Measurements from ENCODE around the gene CARD9. TPM values are rescaled to one million over a fixed set of nuclear protein-coding genes. Genes with fewer than 3 reads are reported as not detected.

The CARD9 gene
- total RNA-seq, 1 donor from 2014 or later, result 1.5 TPM

DNA sequence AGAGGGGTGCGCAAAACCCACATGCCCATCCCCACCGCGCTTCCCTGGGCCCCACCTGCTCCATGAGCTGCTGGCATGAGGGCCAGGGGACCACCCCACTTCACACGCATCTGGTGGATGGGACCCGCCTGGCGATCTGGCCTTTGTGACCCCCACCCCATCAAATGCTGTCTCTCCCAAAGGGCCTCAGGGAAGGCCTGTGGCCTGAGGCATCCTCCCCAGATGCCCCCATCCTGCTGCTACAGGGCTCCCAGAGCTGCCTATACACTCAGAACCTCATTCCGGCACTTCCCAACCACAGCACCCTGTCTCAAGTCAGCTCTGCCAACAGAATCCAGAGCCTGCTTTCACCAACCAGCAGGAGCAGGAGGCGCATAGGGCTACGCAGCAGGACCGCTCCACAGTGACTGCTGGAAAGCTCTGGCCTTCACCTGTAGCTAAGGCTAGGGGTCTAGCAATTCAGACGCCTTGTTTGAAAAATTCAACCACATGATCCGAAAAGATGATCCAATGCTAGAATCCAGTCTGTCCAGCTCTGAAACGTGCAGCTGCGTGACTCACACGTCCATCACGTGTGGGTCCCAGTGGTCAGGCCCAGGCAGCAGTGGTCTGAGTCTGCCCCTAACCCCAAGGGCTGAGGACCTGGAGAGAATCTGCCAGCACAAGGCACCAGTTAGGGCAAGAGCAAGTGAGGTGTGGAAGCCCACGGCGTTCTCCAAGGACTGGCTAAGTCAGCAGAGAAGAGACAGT, 27.9 kb upstream of the CARD9 start:
- DNase-seq (ENCODE audit: low read depth), result no peak

DNA sequence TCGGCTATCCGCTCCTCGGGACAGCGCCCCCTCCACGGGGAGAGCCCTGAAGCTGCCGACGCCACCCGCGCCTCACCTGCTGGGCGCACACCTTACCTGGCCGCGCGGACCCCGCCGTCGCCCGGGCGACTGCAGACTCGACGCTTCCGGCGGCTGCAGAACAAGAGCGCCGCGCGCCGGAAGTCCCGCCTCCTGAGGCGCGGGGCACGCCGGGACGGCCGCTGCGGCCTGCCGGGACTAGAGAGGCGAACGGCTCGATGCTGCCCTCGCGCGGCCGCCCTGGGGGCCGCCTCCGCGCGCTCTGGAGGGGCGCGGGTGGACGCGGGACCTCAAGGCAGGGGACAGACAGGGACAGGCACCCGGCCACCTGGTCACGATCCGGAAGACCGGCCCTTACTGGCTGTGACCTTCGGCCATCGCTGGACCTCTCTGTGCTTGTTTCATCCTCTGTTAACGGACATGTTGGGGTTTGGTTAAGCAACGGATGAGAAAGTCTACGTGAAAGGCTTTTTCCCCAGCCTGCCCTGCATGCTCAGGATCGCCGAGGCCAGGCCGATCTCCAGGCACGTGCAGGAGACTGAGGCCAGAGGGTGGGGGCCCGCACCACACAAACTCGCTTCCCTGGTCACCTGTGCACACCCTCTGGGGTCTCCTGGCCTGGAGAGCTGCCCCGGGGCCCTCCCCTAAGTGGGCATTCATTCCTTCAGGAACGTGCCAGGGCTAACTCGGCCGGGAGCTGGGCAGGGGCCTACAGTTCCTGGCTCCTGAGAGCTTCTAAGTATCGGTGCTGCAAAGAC, 26.8 kb upstream of the CARD9 start, which contains the start of gene SNAPC4:
SNAPC4 (minus strand) TSS at position 133 of the 797 bp plus-strand sequence. CDS start 1,742 bp downstream, outside the sequence.
- DNase-seq (ENCODE audit: low read depth), result peak; percentile 59

DNA sequence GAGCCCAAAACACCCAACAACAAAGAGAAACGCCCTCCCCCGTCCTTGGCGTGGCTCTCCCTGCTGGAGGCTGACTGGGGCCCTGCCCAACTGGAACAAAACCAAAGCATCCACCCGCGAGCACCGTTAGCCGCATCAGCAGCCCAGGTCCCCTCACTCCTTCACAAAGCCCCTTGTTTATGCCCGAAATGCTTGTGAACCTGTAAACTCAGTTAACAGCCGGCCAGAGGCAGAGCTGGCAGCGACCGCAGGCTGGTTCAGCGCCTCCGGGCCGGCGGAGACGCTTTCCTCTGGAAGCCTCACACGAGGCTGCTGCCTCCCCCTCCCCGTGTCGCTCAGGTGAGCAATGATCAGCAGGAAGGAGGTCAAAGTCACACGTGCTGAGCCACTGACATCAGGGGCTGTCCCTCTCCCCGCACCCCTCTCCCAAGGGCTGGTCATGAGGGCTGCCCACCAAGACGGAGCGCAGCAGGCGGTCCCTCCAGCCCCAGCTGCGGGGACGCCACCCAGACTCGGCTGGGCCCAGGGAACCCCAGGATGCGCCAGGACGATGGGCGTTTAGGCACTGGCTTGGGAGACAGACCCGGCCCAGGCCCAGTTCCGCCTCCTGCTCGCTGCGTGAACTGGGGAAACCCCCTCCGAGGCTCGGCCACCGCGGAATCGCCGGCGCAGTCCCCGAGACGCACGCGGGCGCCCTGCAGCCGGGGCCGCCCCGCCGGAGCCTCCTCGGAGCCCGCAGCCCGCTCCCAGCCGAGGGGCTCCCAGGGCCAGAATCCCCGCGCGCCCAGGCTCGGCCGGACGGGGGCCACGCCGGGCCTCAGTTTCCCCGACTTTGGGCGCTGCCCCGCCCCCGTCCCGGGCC, 25.9 kb upstream of the CARD9 start:
- DNase-seq (ENCODE audit: low read depth), result no peak

DNA sequence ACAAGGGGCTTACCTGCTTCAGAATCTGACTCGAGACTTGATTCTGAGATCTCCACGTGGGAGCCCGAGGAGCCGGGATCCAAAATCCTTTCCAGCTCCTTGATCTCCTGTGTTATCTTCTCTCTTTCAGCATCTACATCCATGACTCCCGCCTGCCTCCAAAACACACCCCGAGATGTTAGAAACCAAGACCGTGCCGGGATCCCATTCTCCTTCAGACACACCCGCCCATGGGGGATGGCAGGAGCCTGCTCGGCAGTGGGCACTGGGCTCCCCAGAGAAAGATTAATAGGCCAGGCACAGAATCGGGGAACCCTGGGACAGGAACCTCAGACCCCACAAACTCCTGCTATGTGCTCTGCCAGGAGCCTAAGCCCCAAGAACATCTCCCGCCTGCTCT, 24.8 kb upstream of the CARD9 start:
- no peak for DNase-seq (ENCODE audit: low read depth)

DNA sequence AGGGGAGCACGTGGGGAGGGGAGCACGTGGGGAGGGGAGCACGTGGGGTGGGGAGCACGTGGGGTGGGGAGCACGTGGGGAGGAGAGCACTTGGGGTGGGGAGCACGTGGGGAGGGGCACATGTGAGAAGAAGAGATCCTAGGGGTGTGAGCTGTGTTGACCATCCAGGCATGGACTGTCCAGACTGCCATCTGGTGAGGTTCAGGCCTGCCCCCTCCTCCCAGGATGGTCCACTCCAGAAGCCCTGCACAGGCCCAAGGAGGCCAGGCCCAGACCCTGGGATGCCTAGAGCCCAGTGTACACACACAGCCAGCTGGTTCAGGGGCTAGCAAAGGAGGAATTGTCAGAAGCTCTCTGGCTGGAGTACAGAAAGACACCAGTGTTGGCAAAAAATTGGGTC, 24.2 kb upstream of the CARD9 start:
- no peak for DNase-seq (ENCODE audit: low read depth)

DNA sequence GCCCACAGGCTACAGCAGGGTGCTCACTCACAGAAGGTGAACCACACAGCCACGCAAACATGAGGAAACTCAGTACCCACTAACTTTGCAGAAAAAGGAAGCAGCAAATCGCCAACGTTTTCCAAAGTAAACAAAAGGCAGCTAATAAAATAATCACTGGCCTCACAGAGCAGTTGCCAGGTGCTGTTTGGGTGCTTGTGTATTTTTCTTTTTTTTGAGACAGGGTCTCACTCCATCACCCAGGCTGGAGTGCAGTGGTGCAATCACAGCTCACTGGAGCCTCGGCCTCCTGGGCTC, 22.7 kb upstream of the CARD9 start:
- DNase-seq (ENCODE audit: low read depth), result no peak

DNA sequence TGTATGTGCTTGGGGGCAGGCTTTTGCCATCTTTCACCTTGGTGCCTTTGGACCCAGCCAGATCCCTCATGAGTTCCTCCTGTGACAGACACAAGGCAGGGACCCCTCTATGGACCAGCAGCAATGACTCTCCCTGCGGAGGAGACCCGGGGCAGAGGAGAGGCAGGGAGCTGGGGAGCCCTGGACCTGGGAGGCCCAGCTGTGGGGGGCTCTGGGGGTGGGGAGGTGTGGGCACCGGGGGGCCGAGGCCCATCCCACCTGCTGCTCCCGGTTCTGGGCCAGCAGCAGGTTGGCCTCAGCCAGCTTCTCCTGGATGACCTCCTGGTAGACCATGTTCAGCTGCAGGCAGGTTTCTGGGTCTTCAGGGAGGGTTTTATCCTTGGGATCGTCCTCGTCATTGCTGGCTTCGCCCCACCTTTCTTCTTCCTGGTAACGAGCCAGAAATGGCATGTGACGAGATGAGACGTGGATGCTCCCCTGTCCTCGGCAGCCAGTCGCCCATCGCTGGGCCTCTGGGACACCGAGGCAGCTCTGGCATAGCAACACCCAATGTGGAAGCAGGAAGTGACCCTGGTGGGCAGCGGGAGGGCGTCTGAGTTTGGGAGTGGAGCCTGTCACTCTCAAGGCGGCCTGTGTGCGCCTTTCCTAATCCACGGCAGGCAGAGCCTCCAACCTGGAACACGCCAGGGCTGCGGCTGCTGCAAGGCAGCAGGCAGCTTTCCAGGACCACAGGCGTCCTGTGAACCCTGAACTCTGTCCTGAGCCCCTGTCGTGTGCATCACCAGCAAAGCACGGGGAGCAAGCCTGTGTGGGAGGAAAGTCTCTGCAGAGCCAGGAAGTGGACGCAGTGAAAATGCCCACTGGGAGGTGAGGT, 22.1 kb upstream of the CARD9 start:
- no peak for DNase-seq (ENCODE audit: low read depth)

DNA sequence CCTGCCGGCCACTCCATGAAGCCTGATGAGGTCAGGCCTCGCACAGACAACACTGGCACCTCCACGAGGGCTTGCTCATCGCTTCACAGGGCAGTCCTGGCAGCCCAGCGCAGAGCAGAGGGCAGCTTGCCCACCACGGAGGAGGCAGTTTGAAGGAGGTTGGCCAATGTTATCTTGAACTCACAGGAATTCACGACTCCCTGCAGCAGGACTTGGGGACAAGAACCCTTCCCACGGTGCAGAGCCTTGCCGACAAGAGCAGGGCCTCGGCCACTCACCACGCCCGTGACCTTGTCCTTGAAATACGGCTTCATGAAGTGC, 21.5 kb upstream of the CARD9 start:
- no peak for DNase-seq (ENCODE audit: low read depth)

DNA sequence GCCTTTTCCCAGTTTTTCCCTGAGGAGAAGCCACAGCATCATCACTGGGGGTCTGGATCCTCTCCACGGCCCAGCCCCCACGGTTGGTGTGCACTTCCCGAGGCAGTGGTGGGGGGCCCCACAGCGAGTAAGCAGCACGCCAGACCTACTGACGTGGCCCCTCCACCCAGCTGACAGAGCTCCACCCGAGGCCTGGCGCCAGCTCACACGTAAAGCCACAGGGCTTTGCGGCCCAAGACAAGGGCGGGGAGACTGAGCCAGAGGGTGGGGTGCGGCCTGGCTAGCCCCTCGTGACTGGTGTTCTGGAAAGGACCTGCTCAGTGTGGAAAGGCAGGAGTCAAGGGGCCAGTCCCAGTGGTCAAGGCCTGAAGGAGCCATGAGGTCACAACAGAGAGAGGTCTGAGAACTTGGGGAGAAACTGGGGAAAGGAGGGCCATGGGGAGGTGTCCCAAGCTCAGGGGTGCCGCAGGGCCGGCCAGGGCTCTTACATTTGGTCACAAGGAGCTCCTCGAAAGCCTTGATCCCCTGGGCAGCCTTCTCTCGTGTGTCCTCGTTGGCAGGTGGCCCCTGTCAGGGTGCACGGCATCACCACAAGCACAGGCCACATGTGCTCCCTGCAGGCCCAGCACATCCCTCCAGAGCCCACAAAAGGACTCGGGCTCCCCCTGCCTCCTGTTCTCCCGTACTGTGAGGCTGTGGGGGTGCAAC, 21.0 kb upstream of the CARD9 start:
- no peak for DNase-seq (ENCODE audit: low read depth)

DNA sequence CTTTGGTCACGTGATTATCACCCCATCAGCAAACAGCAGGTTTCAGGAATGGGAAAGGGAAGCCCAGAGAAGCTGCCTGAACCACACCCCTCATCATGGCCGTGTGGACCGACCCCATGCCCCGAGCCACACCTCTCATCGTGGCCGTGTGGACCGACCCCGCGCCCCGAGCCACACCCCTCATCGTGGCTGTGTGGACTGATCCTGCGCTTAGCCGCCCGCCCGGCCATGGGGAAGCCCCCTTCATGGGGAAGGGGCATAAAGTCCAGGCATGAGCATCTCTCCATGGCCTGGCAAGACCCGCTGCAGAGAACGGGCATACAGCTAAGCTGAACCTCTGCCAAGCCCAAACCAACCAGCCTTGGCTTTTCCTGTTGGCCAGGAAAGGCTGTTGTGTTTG, 20.1 kb upstream of the CARD9 start:
- no peak for DNase-seq (ENCODE audit: low read depth)

DNA sequence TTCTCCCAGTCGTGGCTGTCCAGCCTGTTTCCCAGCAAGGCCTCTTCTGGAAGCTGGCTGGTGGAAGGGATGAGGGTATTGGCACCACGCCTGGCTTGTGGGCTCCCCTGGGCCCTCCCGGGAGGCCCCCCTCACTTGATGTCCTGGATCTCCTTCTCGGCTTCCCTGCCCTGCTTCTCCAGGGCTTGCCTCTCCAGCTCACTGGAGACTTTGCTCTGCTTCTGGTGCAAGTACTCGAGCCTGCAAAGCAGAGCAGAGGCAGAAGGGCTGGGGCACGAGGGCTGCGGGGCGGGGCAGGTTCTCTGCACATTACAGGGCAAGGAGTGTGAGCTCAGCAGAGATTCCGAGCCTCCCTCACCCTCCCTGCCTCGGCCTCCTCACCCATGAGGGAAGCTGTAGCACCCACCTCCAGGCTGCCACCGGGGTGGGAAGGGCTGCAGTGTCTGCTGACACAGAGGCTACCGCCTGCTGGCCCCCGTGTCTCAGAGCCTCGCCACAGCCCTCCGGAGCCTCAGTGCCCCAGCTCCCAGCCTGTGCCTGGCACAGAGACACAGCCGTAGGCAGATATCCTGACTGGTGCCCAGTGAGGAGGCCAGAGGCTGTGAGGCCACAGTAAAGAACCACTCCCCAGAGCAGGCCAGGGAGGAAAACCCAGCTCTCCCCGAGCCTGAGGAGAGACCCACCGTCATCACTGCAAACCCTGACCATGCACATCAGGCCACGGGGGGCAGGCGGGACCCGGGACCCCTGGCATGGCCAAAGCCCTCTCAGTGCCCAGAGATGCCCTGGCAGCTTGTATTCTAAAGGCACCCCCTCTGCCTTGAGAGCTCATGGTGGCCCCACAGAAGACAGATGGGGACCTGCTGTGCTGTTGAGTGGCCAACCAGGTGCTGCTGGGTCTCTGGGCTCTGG, 19.3 kb upstream of the CARD9 start:
- DNase-seq (ENCODE audit: low read depth), result no peak

DNA sequence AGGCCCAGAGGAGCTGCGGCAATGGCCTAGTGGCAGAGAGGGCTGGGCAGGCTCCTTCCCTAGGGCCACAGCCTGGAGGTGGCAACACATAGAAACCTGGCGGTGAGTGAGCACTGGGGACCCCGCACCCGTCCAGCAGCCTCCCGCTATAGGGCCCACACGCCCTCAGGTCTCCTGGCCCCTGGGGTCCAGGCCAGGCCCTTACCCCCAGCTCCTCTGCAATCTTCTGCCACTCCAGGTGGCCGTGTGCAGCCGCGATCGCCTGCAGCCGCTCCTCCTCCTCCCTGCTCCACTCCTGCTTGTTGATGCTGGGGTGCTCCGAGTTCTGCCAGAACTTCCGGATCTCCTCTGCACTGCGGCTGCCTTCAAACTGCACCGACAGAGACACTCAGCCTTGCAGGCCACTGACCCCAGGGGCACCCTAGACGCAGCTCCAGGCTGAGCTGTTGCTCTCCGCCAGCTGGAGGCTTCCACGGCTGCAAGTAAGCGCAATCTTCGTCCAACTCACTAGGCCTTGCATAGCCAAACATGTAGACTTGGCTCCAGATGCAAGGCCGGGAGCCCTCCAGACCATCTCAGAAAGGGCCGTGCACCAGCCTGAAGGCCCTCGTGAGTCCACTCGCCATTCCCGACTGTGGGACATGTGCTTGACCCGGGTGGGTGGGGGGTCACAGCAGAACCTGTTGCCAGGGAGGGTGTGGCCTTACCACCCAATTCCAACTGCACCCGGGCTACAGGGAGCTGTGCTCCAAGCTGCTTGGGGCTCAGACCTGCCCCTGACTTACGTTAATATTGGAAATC, 18.5 kb upstream of the CARD9 start:
- DNase-seq (ENCODE audit: low read depth), result no peak

DNA sequence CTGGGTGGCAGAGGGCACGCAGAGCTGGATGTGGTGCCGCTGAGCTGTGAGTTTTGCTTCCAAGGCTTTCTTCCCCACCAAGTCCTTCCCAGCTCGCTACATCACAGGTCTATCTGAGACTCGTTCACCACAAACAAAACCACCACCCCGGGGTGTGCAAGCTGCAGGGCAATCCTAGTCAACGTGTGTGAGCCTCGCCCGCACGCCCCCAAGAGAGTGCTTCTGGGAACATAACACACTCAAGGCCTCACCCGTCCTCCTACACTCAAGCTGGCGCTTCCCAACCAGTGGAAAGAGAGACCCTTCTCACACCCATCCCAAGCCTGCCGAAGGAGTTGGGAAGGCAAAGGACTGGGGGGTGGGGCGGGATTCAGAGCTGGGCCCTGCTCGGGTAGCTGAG, 15.9 kb upstream of the CARD9 start:
- DNase-seq (ENCODE audit: low read depth), result no peak

DNA sequence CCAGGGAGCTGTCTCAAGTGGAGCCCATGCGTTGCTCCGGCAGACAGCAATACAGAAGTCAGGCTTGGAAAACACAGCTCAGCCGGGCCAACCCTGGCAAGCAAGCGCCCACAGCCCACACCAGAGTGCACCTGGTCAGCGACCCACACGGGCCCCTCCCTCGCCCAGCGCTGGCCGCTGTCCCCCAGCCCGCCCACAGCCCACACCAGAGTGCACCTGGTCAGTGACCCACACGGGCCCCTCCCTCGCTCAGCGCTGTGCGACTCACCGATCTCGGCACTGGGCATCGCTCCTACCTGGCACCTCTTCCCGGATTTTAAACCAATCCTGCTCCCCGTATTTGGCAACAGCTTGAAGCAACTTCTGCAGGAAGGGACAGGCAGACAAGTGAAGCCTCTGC, 13.7 kb upstream of the CARD9 start:
- DNase-seq (ENCODE audit: low read depth), result no peak

DNA sequence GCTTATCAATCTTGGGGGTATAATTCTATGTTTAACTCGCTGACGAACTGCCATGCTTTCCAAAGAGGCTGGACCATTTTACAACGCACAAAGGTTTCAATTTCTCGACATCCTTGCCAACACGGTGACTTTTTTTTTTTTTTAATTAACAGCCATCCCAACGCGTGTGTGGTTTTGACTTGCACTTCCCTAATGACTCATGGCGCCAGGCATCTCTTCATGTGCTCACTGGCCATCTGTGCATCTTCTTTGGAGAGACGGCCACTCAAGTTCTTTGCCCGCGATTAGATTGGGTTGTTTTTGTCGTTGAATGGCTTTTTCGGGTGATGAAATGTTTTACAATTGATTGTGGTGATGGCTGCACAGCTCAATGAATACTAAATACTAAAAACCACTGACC, 12.5 kb upstream of the CARD9 start:
- DNase-seq (ENCODE audit: low read depth), result no peak

DNA sequence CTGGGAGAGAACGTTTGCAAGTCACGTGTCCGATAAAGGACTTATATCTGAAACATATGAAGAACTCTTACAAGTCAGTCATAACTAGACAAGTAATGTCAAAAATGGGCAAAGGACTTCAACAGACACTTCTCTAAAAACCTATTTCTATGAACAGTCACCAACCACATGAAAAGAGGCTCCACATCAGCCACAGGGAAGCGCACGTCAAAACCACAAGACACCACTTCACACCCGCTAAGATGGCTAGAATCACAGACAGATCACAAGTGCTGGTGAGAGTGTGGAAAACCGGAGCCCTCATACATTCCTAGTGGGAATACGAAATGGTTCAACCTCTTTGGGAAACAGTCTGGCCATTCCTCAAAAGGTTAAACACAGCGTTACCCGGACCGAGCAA, 11.5 kb upstream of the CARD9 start:
- DNase-seq (ENCODE audit: low read depth), result no peak

DNA sequence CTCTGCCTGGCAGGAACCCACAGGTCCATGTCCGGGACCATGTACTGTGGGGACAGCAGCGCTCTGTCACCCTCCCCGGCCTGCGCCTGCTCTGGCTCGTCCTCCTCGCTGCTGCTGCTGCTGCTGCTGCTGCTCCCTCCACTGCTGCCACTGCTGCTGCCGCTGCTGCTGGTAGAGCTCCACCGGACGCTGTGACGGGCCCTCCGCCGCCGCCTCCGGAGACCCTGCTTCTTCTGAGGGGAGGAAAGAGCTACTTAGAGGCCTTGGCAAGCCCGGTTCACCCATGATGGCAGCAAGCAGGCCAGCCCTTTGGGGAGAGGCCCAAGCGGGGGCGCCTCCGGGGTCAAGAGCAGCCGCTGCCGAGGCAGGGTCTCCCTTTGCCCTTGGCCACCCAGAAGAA, 10.0 kb upstream of the CARD9 start:
- no peak for DNase-seq (ENCODE audit: low read depth)

DNA sequence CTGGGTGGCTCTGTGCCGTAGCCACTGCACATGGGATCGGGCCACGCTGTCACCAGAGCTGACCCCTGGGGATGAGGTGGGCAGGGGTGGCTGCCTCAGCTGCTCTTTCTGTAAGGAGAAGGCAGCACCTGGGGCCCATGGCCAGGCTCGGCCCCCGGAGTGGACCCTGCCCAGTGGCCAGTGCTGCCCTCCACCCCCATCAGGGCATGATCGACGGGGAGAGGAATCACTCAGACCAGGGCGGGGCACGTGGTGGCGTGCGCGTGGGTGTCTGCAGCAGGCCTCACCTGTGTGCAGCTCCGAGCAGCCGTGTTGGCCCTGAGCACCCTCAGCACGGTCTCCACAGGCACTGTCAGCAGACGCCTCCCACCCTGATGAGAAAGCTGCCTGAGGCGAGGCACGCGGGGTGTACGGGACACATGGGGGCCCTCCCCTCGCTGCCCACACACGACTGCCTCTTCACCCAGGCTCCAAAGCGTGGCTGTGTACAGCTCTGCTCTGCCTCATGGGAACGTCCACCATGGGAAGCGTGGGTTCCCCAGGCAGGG, 8.6 kb upstream of the CARD9 start:
- DNase-seq (ENCODE audit: low read depth), result no peak

DNA sequence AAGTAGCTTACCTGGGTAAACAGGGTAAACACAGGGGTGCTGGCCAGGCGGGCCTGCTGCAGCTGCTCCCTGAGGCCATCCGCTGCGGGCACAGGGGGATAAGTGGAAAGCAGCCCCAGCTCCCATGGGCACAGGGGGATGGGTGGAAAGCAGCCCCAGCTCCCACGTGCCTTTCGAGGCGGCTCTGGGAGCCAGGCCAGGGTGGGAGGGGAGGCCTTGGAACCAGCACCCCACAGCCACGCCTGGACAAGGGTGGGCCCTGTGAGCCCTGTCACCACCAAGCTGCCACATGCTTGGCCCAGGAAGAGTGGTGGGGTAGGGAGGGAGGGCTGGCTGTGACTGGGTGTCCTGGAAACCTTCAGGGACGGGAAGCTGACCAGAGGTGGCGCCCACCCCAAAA, 7.8 kb upstream of the CARD9 start:
- DNase-seq (ENCODE audit: low read depth), result no peak

Data from renal cortical epithelial cell (primary cell).